Measurements from ENCODE around the gene SYT15.
A peak's percentile ranks its signal among the peaks of the same experiment; 100 is the strongest.

Gene SYT15

DNA sequence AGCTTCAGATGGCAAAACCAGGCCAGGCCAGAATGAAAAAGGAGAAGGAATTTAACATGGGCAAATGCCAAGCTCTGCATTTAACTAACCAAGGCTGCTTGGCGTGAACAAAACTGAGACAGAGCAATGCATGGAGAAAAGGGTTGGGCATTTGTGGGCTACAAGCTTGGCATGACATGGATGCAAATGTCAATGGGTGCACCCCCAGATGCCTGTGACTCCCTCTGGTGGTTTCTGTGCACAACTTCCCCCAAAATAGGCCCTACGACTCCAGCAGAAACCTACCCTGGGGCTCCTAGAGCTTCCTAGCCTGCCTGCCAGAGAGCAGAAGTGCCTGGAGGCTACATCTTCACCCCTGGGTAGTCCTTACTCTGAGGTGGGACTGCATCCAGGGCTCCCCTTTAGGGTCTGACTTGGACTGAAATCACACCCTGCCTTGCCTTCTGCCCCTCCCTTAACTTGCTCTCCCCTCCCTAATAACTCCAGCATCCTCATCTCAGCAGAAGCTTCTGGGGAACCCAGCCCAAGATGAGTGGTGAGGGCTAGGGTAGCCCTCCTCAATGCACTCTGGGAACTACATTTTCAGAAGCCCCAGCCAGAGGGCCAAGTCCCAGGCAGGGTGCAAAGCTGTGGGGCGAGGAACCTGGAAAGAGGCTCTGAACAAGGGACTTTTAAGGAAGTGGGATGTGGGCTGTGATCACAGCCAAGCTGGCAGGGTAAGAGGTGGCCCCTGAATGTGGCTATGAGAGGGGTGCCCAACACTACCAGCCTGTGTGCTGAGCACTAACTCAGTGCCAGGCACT lies 33.7 kb upstream of the SYT15 start:
- Mint-ChIP-seq H3K27me3 (ENCODE audit: low read depth, poor library complexity) (peaks cover 3% of the 10 kb centered on the region), H3K4me3 (no peak overlapping the region), H3K9me3 (no peaks in the 10 kb centered on the region), H3K27ac (no peak overlapping the region), H3K4me1 (peaks cover 9% of the 10 kb centered on the region), H3K36me3 (ENCODE audit: low read depth) (no peaks in the 10 kb centered on the region)
- peak; percentile 1 for DNase-seq
- TF ChIP-seq, protein P1, sequence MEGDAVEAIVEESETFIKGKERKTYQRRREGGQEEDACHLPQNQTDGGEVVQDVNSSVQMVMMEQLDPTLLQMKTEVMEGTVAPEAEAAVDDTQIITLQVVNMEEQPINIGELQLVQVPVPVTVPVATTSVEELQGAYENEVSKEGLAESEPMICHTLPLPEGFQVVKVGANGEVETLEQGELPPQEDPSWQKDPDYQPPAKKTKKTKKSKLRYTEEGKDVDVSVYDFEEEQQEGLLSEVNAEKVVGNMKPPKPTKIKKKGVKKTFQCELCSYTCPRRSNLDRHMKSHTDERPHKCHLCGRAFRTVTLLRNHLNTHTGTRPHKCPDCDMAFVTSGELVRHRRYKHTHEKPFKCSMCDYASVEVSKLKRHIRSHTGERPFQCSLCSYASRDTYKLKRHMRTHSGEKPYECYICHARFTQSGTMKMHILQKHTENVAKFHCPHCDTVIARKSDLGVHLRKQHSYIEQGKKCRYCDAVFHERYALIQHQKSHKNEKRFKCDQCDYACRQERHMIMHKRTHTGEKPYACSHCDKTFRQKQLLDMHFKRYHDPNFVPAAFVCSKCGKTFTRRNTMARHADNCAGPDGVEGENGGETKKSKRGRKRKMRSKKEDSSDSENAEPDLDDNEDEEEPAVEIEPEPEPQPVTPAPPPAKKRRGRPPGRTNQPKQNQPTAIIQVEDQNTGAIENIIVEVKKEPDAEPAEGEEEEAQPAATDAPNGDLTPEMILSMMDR (IDR thresholded peaks at IDR 0.05): peak; percentile 25

- DNase-seq: peak; percentile 1
- Mint-ChIP-seq H3K4me1 (peaks cover 9% of the 10 kb centered on the region), H3K36me3 (ENCODE audit: low read depth) (no peaks in the 10 kb centered on the region), H3K9me3 (no peaks in the 10 kb centered on the region), H3K27ac (no peak overlapping the region), H3K4me3 (no peak overlapping the region), H3K27me3 (ENCODE audit: low read depth, poor library complexity) (no peaks in the 10 kb centered on the region)
- TF ChIP-seq, protein P1 (IDR thresholded peaks at IDR 0.05): no peak
These were observed 32.9 kb upstream of the SYT15 start for GRCh38 chr10:46545861-46546590.

DNA sequence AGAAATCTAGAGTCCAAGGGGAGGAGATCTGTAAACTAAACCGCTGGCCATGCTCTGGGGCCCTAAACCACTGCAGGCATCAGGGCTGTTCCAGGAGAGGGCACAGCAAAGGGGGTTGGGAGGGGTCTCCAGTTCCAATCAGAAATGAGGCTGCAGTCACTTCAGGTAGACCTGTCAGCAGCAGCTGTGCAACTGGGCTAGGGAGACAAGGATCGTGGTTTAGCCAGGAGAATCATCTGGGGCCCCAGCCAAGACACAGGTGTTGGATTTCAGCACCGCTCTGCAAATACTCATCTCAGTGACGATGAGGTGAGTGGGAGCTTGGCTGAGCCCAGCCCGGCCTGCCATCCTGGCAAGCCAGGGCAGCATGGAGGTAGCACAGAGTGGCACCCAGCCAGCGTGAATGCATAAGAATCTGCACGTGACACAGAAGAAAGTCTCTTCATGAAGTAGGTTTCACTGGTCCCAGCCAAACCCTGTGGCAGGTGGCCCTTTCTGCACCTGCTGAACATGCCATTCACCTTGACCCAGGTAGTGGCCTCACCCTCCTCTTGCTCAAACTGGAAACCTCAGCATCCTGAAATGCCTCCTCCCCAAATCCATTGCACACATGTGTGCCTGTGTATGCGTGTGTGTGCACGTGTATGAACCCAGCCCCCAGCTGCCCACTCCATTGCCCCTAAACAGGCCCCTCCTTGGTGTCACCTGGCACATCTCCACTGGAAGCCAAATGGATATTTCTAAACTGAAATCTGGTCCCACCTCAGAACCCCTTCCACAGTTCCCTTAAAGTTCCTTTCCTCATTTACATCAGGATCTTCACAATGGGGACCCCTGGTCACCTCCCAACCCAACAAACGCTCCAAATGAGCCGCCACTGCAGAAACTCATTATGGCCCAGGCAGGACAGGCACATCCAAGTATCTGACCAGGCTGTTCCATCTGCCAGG lies 32.1 kb upstream of the SYT15 start:
- Mint-ChIP-seq H3K27me3 (ENCODE audit: low read depth, poor library complexity) (no peaks in the 10 kb centered on the region), H3K4me3 (no peak overlapping the region), H3K9me3 (no peaks in the 10 kb centered on the region), H3K4me1 (peaks cover 7% of the 10 kb centered on the region), H3K36me3 (ENCODE audit: low read depth) (no peaks in the 10 kb centered on the region), H3K27ac (no peak overlapping the region)
- TF ChIP-seq, protein P1 (IDR thresholded peaks at IDR 0.05): no peak
- peak; percentile 4 for DNase-seq

GRCh38 chr10:46547541-46548497 lies 31.1 kb upstream of the SYT15 start:
- Mint-ChIP-seq H3K4me1 (no peaks in the 10 kb centered on the region), H3K27me3 (ENCODE audit: low read depth, poor library complexity) (no peaks in the 10 kb centered on the region), H3K4me3 (no peak overlapping the region), H3K36me3 (ENCODE audit: low read depth) (no peaks in the 10 kb centered on the region), H3K27ac (peak overlapping the region; percentile 10), H3K9me3 (no peaks in the 10 kb centered on the region)
- TF ChIP-seq, protein P1 (IDR thresholded peaks at IDR 0.05): no peak
- DNase-seq: peak; percentile 2

DNA sequence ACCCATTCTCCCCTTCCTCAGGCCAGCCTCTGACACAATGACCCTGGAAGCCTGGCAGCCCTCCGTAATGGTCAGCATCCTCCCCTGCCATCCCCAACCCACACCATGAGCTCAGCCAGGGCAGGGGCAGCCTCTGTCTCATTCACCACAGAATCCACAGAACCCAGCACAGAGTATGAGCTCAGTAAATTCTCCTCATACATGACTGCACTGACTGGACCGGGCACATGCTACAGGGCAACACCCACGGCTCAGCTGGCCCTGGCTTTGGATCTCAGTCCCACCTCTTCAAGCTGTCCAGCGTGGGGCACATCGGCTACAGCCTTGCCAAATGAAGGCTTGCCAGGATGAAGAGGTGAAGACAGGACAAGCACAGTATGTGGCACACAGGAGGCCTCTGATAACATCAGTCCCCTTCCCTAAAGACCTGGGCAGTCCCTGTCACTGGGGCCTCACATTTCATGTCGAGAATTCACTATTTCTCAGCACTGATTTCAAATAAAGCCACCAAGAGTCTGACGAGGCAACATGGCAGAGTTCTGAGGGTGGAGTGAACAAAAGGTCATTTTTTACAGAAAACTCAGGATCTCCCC lies 30.3 kb upstream of the SYT15 start:
- H3K36me3 Mint-ChIP-seq (ENCODE audit: low read depth): no peaks in the 10 kb centered on the region
- H3K9me3 Mint-ChIP-seq: no peaks in the 10 kb centered on the region
- no peak overlapping the region for H3K4me3 Mint-ChIP-seq
- TF ChIP-seq, protein P1 (IDR thresholded peaks at IDR 0.05): no peak
- no peaks in the 10 kb centered on the region for H3K4me1 Mint-ChIP-seq
- DNase-seq: peak; percentile 1
- peak overlapping the region; percentile 10 for H3K27ac Mint-ChIP-seq
- H3K27me3 Mint-ChIP-seq (ENCODE audit: low read depth, poor library complexity): no peaks in the 10 kb centered on the region

Measured in nephron progenitor cell (in vitro differentiated cells).